Measurements from ENCODE around the gene ACOX3.

Gene ACOX3

DNA sequence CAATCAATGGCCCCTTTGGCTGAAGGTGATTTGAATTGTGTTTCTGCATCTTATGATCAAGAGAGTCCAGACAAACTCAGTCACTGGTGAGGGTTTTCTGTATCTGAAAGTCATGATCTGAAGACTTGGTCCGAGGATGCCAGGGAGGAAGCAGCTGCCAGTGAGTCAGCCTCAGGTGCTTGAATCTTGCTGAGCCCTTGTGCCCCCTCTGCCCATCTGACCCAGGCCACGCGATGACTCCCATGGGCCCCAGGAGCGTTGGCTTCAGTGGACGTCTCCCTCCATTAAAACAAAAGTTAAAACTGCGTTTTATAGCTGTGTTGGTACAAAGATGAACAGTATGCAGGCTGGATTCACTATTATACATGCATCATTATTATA, 109.0 kb downstream of the ACOX3 start:
- DNase-seq = peak; percentile 5

DNA sequence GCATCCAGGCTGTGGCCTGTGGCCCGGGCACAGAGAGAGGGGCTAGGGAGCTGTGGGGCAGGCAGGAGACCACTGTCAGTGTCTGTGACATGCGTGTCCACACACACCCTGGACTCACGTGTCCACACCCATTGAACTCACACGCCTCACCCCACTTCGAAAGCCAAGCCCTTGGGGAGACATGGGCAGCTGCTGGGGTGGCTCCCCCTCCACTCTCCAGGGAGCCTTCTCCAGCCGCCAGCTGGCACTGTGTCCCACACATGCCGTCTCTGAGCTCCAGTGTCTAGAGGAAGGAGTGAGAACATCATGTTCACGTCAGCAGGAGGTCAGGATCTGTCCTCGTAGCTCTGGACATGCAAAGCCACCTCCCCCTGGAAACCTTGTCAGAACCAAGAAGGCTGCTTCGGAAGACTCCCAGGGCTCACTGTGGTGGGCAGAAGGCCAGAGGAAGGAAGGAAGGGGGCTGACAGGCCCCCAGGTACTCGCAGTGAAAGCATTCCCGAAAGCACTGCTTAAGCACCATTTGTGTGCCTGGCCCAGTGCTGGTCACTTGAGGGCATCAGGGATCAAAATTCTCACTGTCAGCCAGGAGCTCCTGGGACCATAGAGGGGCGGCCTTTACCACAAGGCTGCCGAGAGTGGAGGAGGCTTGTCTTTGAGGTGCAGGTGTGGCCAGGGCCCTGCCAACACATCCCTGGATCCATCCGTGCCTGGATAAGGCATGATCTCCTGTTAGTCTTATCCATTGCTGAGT, 109.5 kb downstream of the ACOX3 start:
- DNase-seq = no peak

- DNase-seq = no peak
Measured at GRCh38 chr4:8329859-8330761, 110.4 kb downstream of the ACOX3 start.

DNA sequence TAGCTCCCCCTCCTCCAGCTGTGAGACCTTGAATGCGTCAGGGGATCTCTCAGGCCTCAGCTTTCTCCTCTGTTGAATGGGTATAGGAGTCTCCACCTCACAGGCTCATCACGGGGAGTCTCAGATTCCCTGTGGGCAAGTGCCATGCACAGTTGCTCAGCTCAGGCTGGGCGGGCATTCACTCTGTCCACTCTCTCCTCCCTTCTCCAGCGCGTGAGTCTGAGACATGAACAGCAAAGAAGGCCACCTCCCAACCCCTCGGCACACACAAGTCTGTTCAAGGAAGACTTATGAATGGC, 111.0 kb downstream of the ACOX3 start:
- DNase-seq = no peak

- DNase-seq = no peak
Measured at GRCh38 chr4:8328866-8329559, 111.5 kb downstream of the ACOX3 start.

DNA sequence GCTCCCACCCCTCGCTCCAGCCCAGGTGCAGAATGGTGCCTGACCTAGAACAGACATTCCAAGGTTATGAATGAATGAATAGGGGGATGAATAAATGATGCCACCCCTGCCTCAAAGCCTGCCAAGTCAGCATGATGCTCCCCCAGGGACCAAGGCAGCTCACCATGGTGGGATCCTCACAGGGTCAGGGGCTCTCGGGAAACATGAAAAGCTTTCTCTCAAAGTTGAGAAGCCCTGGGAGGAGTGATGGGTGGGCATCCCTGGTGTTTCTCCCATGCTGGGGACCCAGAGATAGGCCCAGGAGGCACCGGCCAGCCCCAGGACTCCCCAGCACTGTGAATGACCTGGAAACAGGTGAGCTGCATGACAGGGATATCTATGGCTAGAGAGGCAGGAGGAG, 112.1 kb downstream of the ACOX3 start:
- DNase-seq = no peak

GRCh38 chr4:8326206-8326605, 114.3 kb downstream of the ACOX3 start:
- no peak for DNase-seq

DNA sequence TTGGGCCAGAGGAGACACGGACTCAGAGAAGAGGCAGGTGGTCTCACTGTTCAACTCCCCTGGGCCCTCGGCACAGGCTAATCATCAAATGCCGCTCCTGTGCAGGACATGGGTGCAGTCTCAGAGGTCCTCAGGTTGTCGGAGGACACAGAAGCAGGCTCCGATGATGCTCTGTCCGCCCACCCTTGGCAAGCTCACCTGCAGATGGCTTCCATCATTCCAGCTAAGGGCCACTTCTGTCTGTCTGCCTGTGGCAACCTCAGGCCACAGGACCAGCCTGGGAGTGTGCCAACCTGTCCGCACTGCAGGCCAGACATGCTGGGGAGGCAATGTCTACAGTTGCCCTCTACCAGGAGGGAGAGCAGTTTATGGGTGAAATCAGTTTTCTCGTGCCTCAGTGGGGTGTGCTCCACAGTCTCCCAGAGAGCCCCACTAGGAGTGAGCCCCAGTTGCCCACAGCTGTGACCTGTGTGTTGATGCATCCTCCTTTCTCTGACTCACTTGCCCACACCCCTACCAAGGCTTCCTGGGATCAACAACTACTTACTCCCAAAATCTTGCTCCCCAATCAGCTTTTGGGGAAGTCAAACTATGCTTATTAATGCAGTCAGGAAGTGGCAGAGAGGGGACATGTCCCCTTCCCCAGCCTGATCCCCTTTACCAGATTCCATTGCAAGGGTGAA, 115.1 kb downstream of the ACOX3 start:
- DNase-seq = no peak

GRCh38 chr4:8324640-8325239, 115.8 kb downstream of the ACOX3 start:
- DNase-seq = no peak

GRCh38 chr4:8323947-8324555, 116.5 kb downstream of the ACOX3 start:
- no peak for DNase-seq

DNA sequence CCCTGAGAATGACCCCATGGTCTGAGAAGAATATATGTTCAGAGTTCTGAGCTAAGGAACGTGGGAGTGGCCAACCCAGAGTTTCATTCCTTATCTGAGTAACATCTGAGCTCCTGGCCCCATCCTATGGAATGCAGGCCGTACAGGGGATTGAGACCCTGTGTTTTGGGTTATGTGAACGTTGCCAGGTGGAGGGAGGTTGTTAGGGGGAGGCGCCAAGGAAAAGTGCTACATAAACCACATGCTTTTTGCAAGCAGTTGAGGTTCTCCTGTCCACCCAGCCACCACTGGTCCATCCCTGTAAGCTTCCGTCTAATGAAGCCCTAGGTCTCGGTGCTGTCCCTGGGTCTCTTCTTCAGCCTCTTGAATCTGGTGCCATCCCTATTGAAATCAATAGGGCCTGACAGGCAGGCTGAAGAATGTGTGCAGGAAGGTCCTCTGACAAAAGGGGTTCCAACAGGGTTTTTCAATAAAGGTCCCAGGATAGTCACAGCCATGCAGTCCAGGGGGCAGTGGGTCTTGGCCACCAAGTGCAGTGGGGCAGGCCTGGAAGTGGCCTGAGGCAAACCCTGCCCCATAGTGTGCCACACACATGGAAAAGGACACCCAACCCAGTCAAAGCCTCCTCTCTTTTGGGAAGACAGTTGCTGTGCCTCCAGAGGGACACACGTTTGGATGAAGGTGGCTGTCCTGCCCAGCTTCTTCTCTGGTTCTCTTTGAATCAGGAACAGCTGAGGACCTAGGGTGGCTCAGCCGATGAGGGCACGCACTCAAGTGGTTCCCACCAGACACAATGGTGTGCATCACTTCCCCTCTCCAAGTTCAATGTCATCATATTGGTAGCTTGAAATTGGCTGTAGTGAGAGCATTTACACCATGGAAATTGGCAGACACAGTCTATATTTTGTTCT, 117.5 kb downstream of the ACOX3 start:
- DNase-seq = no peak

- no peak for DNase-seq
Measured at GRCh38 chr4:8321771-8322170, 118.8 kb downstream of the ACOX3 start.

GRCh38 chr4:8321220-8321619, 119.3 kb downstream of the ACOX3 start:
- DNase-seq = no peak

GRCh38 chr4:8320386-8320750, 120.2 kb downstream of the ACOX3 start:
- no peak for DNase-seq

- DNase-seq = peak; percentile 49
Measured at GRCh38 chr4:8319731-8320385, 120.7 kb downstream of the ACOX3 start.

GRCh38 chr4:8319061-8319460, 121.5 kb downstream of the ACOX3 start:
- no peak for DNase-seq

DNA sequence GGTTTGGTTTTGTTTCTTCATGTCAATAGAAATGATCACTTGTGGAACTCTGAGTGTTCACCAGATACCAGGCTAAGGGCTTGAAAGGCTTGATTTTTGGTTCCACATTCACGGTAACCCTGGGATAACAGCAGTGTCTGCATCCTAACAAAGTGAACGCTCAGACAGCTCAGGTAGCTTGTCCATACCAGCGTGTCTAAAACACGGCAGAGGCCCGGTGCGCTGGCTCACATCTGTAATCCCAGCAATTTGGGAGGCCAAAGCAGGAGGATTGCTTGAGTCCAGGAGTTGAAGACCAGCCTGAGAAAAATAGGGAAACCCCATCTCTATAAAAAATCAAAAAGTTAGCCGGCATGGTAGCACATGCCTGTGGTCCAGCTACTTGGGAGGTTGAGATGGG, 122.0 kb downstream of the ACOX3 start:
- DNase-seq = no peak

GRCh38 chr4:8317474-8317873, 123.0 kb downstream of the ACOX3 start:
- no peak for DNase-seq

DNA sequence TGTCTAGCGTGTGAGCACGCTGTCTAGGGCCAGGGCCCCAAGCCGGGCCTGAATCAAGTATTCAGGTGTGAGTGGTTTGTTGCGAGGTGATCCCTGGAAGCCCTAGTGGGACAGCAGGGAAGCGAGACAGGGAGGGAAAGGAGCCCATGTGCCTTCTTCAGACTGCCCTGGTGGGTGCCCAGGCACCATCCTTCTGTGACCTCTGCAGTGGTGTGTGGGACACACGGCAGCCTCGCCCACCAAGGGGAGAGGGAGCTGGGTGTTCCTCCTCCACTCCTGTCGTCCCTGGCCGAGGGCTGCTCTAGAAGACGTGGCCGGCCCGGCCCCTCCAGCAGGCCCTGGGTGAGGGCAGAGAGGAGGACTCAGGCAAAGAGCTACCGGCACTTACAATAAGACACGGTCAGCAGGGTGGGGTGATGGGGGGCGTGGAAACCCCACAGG, 123.6 kb downstream of the ACOX3 start:
- DNase-seq = no peak
